Stimulated activated naive B cell treated with anti-CD40 and anti-IgM and Interleukin-4, amounts not matched to agents 10 μg/mL and 1 μg/mL and 100 μg/mL, for 72 hours (primary cell): ENCODE results near the gene TMED8.
"Not testable (repeated sequence)": the region's sequence is repeated elsewhere in the genome, so short reads cannot be mapped to it uniquely, and the experiment has no call there.

Experiments
- ATAC-seq, 2 donors: fragments of 150-1000 bp; cut with Tn5 transposase; replicated peaks; 2 replicates each; pipeline ENCODE4 v1.10.0; 2021; ENCODE audit warnings: moderate library complexity in 1 of 2
- DNase-seq: peaks from one replicate; pipeline ENCODE4 v3.0.0; 2021
- H3K27ac Mint-ChIP-seq: one replicate; pipeline ENCODE4 v1.8.0; 2022; ENCODE audit warnings: mild to moderate bottlenecking, mixed read lengths
- H3K27me3 Mint-ChIP-seq, 2 donors: one replicate each; pipeline ENCODE4 v1.8.0; 2022; ENCODE audit warnings: mixed read lengths in 2 of 2
- H3K36me3 Mint-ChIP-seq, 2 donors: one replicate each; pipeline ENCODE4 v1.8.0; 2022; ENCODE audit warnings: mixed read lengths in 2 of 2, mild to moderate bottlenecking in 1 of 2
- H3K4me1 Mint-ChIP-seq, 2 donors: one replicate each; pipeline ENCODE4 v1.8.0; 2022; ENCODE audit warnings: mixed read lengths in 2 of 2, mild to moderate bottlenecking in 1 of 2
- H3K4me3 Mint-ChIP-seq, 2 donors: one replicate each; pipeline ENCODE4 v1.8.0; 2022; ENCODE audit warnings: mild to moderate bottlenecking in 2 of 2, mixed read lengths in 2 of 2, moderate library complexity in 1 of 2
- H3K9me3 Mint-ChIP-seq, 2 donors: one replicate each; pipeline ENCODE4 v1.8.0; 2022; ENCODE audit warnings: mixed read lengths in 2 of 2, mild to moderate bottlenecking in 1 of 2

The TMED8 gene

GRCh38 chr14:77324289-77324688, 52.6 kb downstream of the TMED8 start:
- no peak overlapping the region for H3K4me3 Mint-ChIP-seq
- DNase-seq (no peak), ATAC-seq (no peak)
- H3K4me1 Mint-ChIP-seq, result peaks cover 15 to 34% of the 10 kb centered on the region in 2 donors
- no peak overlapping the region for H3K27ac Mint-ChIP-seq
- H3K36me3 Mint-ChIP-seq, result peaks cover 3 to 16% of the 10 kb centered on the region in 2 donors
- no peaks in the 10 kb centered on the region for H3K27me3 Mint-ChIP-seq
- H3K9me3 Mint-ChIP-seq, result no peaks in the 10 kb centered on the region

- DNase-seq, result no peak
- Mint-ChIP-seq H3K4me1 (peaks cover 15 to 28% of the 10 kb centered on the region in 2 donors), H3K9me3 (no peaks in the 10 kb centered on the region), H3K4me3 (no peak overlapping the region), H3K36me3 (peaks cover 3 to 13% of the 10 kb centered on the region in 2 donors), H3K27ac (no peak overlapping the region), H3K27me3 (no peaks in the 10 kb centered on the region)
- no peak for ATAC-seq
Observed at GRCh38 chr14:77323571-77323970, 53.3 kb downstream of the TMED8 start.

GRCh38 chr14:77322951-77323350, 53.9 kb downstream of the TMED8 start:
- ATAC-seq (no peak), DNase-seq (no peak)
- Mint-ChIP-seq H3K36me3 (peaks cover 3 to 13% of the 10 kb centered on the region in 2 donors), H3K4me1 (peaks cover 15 to 26% of the 10 kb centered on the region in 2 donors), H3K9me3 (no peaks in the 10 kb centered on the region), H3K4me3 (no peak overlapping the region), H3K27ac (no peak overlapping the region), H3K27me3 (no peaks in the 10 kb centered on the region)

- H3K4me3 Mint-ChIP-seq, result peak overlapping the region; percentile 91
- ATAC-seq (no peak), DNase-seq (no peak)
- peaks cover 3 to 10% of the 10 kb centered on the region in 2 donors for H3K36me3 Mint-ChIP-seq
- H3K27me3 Mint-ChIP-seq, result no peaks in the 10 kb centered on the region
- H3K9me3 Mint-ChIP-seq, result no peaks in the 10 kb centered on the region
- H3K4me1 Mint-ChIP-seq, result peaks cover 17 to 26% of the 10 kb centered on the region in 2 donors
- H3K27ac Mint-ChIP-seq, result peak overlapping the region; percentile 98
Observed at GRCh38 chr14:77322250-77322902, 54.5 kb downstream of the TMED8 start.

GRCh38 chr14:77320238-77320935, 56.5 kb downstream of the TMED8 start, which contains the start of gene POMT2:
Gene POMT2, minus strand, starts transcription at chr14:77320883. Its CDS starts 202 bp downstream, at chr14:77320681.
- H3K4me3 Mint-ChIP-seq, result peak within 1 kb of the TSS; percentile 91
- peak; percentile 75 for ATAC-seq
- peaks cover 0 to 7% of the 10 kb centered on the region in 2 donors for H3K36me3 Mint-ChIP-seq
- peak; percentile 92 for DNase-seq
- peak within 1 kb of the TSS; percentile 98 for H3K27ac Mint-ChIP-seq
- peaks cover 17 to 31% of the 10 kb centered on the region in 2 donors for H3K4me1 Mint-ChIP-seq
- H3K9me3 Mint-ChIP-seq, result no peaks in the 10 kb centered on the region
- H3K27me3 Mint-ChIP-seq, result no peaks in the 10 kb centered on the region

GRCh38 chr14:77319422-77319821, 57.5 kb downstream of the TMED8 start:
- no peak for DNase-seq
- Mint-ChIP-seq H3K9me3 (no peaks in the 10 kb centered on the region), H3K4me3 (no peak overlapping the region), H3K4me1 (peaks cover 17 to 31% of the 10 kb centered on the region in 2 donors), H3K36me3 (peaks cover 0 to 7% of the 10 kb centered on the region in 2 donors), H3K27ac (no peak overlapping the region), H3K27me3 (no peaks in the 10 kb centered on the region)
- no peak for ATAC-seq

- H3K27ac Mint-ChIP-seq, H3K36me3 Mint-ChIP-seq, H3K9me3 Mint-ChIP-seq, ATAC-seq, DNase-seq, H3K4me3 Mint-ChIP-seq, H3K27me3 Mint-ChIP-seq: not testable (repeated sequence)
- peaks cover 17 to 31% of the 10 kb centered on the region in 2 donors for H3K4me1 Mint-ChIP-seq
Observed at GRCh38 chr14:77318756-77319155, 58.1 kb downstream of the TMED8 start.

- Mint-ChIP-seq H3K4me3 (no peak overlapping the region), H3K27me3 (no peaks in the 10 kb centered on the region), H3K9me3 (no peaks in the 10 kb centered on the region), H3K4me1 (peaks cover 17 to 31% of the 10 kb centered on the region in 2 donors), H3K36me3 (no peaks in the 10 kb centered on the region), H3K27ac (no peak overlapping the region)
- no peak for DNase-seq
- no peak for ATAC-seq
Observed at GRCh38 chr14:77318006-77318553, 58.8 kb downstream of the TMED8 start.

GRCh38 chr14:77316872-77317301, 60.0 kb downstream of the TMED8 start:
- ATAC-seq (no peak), DNase-seq (no peak)
- no peaks in the 10 kb centered on the region for H3K9me3 Mint-ChIP-seq
- no peak overlapping the region for H3K27ac Mint-ChIP-seq
- H3K27me3 Mint-ChIP-seq, result no peaks in the 10 kb centered on the region
- no peak overlapping the region for H3K4me3 Mint-ChIP-seq
- H3K36me3 Mint-ChIP-seq, result no peaks in the 10 kb centered on the region
- peaks cover 9 to 20% of the 10 kb centered on the region in 2 donors for H3K4me1 Mint-ChIP-seq

- Mint-ChIP-seq H3K4me1 (peaks cover 7 to 15% of the 10 kb centered on the region in 2 donors), H3K27ac (no peak overlapping the region), H3K27me3 (no peaks in the 10 kb centered on the region), H3K36me3 (peaks cover 5 to 7% of the 10 kb centered on the region in 2 donors), H3K9me3 (no peaks in the 10 kb centered on the region), H3K4me3 (no peak overlapping the region)
- ATAC-seq (no peak), DNase-seq (no peak)
Observed at GRCh38 chr14:77316195-77316505, 60.7 kb downstream of the TMED8 start.

GRCh38 chr14:77314539-77315457, 62.1 kb downstream of the TMED8 start:
- ATAC-seq, result no peak
- H3K4me1 Mint-ChIP-seq, result peaks cover 3 to 9% of the 10 kb centered on the region in 2 donors
- H3K4me3 Mint-ChIP-seq, result no peak overlapping the region
- H3K27me3 Mint-ChIP-seq, result no peaks in the 10 kb centered on the region
- H3K9me3 Mint-ChIP-seq, result no peaks in the 10 kb centered on the region
- no peak overlapping the region for H3K27ac Mint-ChIP-seq
- DNase-seq, result no peak
- H3K36me3 Mint-ChIP-seq, result peaks cover 9 to 14% of the 10 kb centered on the region in 2 donors

- H3K4me1 Mint-ChIP-seq, result peaks cover 5 to 10% of the 10 kb centered on the region in 2 donors
- no peak for ATAC-seq
- DNase-seq, result no peak
- H3K36me3 Mint-ChIP-seq, result peaks cover 9 to 14% of the 10 kb centered on the region in 2 donors
- no peaks in the 10 kb centered on the region for H3K9me3 Mint-ChIP-seq
- no peak overlapping the region for H3K4me3 Mint-ChIP-seq
- H3K27ac Mint-ChIP-seq, result no peak overlapping the region
- H3K27me3 Mint-ChIP-seq, result no peaks in the 10 kb centered on the region
Observed at GRCh38 chr14:77314043-77314442, 62.9 kb downstream of the TMED8 start.

- DNase-seq (no peak), ATAC-seq (no peak)
- Mint-ChIP-seq H3K4me1 (peaks cover 6 to 16% of the 10 kb centered on the region in 2 donors), H3K4me3 (no peak overlapping the region), H3K27ac (no peak overlapping the region), H3K36me3 (peaks cover 9 to 17% of the 10 kb centered on the region in 2 donors), H3K9me3 (no peaks in the 10 kb centered on the region), H3K27me3 (no peaks in the 10 kb centered on the region)
Observed at GRCh38 chr14:77313371-77313770, 63.5 kb downstream of the TMED8 start.

GRCh38 chr14:77311217-77311616, 65.7 kb downstream of the TMED8 start:
- no peak overlapping the region for H3K27ac Mint-ChIP-seq
- H3K9me3 Mint-ChIP-seq, result no peaks in the 10 kb centered on the region

More at GRCh38 chr14:77311217-77311616, 65.7 kb downstream of the TMED8 start:
- DNase-seq, result no peak
- peaks cover 8 to 28% of the 10 kb centered on the region in 2 donors for H3K4me1 Mint-ChIP-seq
- H3K36me3 Mint-ChIP-seq, result peaks cover 9 to 23% of the 10 kb centered on the region in 2 donors
- no peak overlapping the region for H3K4me3 Mint-ChIP-seq
- no peaks in the 10 kb centered on the region for H3K27me3 Mint-ChIP-seq
- ATAC-seq, result no peak
